Measurements from ENCODE around the gene RANGRF. TPM values are rescaled to one million over a fixed set of nuclear protein-coding genes. Genes with fewer than 3 reads are reported as not detected.

Gene RANGRF
- total RNA-seq, 4 donors from 2014 or later: 7.8 to 15.4 (median 12.6) TPM

DNA sequence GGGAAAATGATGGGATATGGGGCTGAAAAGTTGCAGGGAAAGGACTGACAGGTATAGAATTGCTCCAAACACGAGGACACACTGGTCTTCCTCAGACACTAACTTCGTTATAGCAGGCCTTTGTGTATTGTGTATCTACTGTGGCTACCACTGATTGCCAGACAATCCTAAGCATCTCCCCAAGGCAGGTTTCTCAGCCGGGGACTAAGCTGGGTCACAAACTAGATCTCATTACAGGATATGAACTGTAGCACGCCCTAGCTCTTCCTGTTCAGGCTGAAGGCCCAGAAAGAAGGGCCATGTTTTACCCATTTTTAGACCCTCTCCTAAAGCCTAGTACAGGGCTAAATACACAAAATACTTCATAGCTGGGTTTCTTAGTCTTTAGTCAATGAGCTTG lies 5.1 kb upstream of the RANGRF start:
- 67 to 71% methylated on average over 4 of the region's 4 CpGs for WGBS, 2 donors
- Histone ChIP-seq H3K27ac (no peak overlapping the region), H3K4me3 (no peak overlapping the region), H3K36me3 (no peaks in the 10 kb centered on the region), H3K4me1 (peaks cover 6 to 9% (median 6%) of the 10 kb centered on the region in 3 donors), H3K27me3 (no peaks in the 10 kb centered on the region), H3K9me3 (no peaks in the 10 kb centered on the region)
- DNase-seq: no peak
- intact Hi-C loops (cut with DNase I): loop anchor here (10.0 kb wide), 1 partner anchor 49 kb away; no protein-coding TSS in a partner anchor
- no peak for TF ChIP-seq POLR2A (IDR thresholded peaks at IDR 0.05)
- TF ChIP-seq, protein P1, sequence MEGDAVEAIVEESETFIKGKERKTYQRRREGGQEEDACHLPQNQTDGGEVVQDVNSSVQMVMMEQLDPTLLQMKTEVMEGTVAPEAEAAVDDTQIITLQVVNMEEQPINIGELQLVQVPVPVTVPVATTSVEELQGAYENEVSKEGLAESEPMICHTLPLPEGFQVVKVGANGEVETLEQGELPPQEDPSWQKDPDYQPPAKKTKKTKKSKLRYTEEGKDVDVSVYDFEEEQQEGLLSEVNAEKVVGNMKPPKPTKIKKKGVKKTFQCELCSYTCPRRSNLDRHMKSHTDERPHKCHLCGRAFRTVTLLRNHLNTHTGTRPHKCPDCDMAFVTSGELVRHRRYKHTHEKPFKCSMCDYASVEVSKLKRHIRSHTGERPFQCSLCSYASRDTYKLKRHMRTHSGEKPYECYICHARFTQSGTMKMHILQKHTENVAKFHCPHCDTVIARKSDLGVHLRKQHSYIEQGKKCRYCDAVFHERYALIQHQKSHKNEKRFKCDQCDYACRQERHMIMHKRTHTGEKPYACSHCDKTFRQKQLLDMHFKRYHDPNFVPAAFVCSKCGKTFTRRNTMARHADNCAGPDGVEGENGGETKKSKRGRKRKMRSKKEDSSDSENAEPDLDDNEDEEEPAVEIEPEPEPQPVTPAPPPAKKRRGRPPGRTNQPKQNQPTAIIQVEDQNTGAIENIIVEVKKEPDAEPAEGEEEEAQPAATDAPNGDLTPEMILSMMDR (IDR thresholded peaks at IDR 0.05): no peak

DNA sequence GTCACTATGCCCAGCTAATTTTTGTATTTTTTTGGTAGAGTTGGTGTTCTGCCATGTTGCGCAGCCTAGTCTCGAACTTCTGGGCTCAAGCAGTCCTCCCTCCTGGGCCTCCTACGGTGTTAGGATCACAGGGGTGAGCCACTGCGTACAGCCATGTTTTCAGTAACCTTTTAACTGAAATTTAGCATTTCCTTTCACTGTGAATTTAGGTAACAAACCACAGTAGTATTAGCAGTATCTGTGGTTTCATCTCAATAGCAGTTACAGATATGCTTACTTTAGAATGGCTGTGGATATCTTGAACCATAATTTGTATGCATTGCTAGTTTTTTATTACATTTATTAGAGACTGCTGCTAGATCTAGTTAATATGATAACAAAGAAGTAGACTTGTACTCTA lies 4.3 kb upstream of the RANGRF start:
- Histone ChIP-seq H3K4me1 (peaks cover 6 to 17% (median 6%) of the 10 kb centered on the region in 3 donors), H3K9me3 (no peaks in the 10 kb centered on the region), H3K27me3 (no peaks in the 10 kb centered on the region), H3K36me3 (no peaks in the 10 kb centered on the region), H3K4me3 (no peak overlapping the region), H3K27ac (no peak overlapping the region)
- intact Hi-C loops (cut with DNase I): loop anchor here (10.0 kb wide), 1 partner anchor 49 kb away; no protein-coding TSS in a partner anchor
- WGBS, 2 donors: 79 to 95% methylated on average over 2 to 4 of the region's 4 CpGs
- TF ChIP-seq, protein P1 (IDR thresholded peaks at IDR 0.05): no peak
- no peak for TF ChIP-seq POLR2A (IDR thresholded peaks at IDR 0.05)
- no peak for DNase-seq

DNA sequence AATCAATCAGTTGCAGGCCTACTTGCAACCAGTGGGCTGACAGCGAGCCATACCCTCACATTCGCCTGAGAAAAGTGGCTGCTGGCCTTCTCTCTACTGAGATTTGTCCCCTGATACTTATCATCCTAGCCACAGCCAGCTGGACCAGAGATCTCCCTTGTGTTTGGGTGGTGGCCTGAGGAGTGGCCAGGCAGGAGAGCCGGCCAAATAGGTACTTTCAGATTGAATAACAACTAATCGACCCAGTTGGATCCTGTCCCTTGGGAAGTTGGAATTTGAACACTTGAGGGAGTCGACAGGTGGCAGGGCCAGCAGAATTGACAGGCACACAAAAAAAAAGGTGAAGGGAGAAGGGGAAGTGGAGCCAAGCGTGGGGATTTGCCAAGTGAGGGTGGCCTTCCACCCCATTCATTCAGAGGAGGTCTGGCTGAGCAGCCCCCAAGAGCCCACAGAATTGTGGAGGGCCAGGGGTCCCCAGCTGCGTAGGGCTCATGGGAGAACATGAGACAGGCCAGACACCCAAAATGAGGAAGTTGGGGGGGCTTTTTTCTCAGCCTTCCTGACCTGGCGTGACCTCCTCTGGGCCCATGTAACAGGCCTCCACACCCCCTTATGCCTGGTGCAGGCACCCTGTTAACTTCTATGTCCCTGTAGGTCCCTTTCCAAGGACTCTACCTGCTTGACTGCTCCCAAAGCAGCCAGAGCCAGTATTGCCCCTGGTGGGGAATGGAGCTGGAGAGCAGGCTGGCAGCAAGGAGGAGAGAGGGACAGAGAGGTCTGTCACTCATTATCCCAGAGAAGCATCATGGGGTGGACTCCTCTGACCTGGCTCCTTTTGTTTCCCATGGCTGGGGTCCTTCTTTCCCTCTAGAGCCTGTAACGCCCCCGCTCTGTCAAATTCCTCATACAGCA lies 2.9 kb upstream of the RANGRF start:
- intact Hi-C loops (cut with DNase I): loop anchor here (5.0 to 10.0 kb wide), 2 partner anchors 33 to 51 kb away; no protein-coding TSS in a partner anchor
- WGBS, 2 donors: 78 to 82% methylated on average over 8 to 9 of the region's 10 CpGs

DNA sequence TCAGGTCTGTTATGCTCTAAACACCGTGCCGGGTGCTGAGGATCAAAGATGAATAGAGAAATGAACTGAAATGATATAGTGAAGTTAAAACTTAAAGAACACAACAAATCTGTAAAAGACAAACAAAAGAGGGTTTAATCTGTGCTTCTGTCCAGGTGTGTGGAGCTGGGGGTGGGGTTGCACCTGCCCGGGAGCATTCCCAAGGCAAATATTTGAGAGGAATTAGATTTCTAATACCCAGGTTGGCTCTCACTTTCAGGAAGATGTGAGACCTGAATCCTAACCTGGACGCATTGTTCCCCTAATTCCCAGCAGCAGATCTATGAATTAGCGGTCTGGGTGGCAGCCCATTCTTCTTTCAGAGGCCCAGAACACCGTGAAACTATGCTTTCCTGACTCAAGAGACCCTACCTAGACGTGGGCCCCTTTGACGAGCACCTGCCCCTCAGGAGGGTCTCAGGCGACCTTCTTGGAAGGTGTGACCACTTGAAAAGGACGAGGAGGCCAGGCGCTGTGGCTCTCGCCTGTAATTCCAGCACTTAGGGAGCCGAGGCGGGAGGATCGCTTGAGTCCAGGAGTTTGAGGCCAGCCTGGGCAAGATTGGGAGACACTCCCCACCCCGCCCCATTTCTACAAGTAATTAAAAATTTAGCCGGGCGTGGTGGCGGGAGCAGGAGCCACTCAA lies 677 bp upstream of the RANGRF start:
- Histone ChIP-seq H3K9me3 (no peaks in the 10 kb centered on the region), H3K4me3 (peak overlapping the region; percentile 58 to 82 (median 70)), H3K27me3 (no peaks in the 10 kb centered on the region), H3K27ac (peak overlapping the region; percentile 86 to 93 (median 92)), H3K4me1 (peaks cover 11 to 30% (median 12%) of the 10 kb centered on the region in 3 donors), H3K36me3 (no peaks in the 10 kb centered on the region)
- WGBS, 2 donors: 24 to 36% methylated on average over 6 to 13 of the region's 19 CpGs
- intact Hi-C loops (cut with DNase I): loop anchor here (5.0 to 10.0 kb wide), 2 partner anchors 35 to 53 kb away; no protein-coding TSS in a partner anchor
- DNase-seq: no peak
- TF ChIP-seq, protein P1 (IDR thresholded peaks at IDR 0.05): no peak
- no peak for TF ChIP-seq POLR2A (IDR thresholded peaks at IDR 0.05)

More for the DNA sequence above, 2.9 kb upstream of the RANGRF start:
- Histone ChIP-seq H3K9me3 (no peaks in the 10 kb centered on the region), H3K27me3 (no peaks in the 10 kb centered on the region), H3K4me3 (no peak overlapping the region), H3K4me1 (peaks cover 11 to 29% (median 12%) of the 10 kb centered on the region in 3 donors), H3K36me3 (no peaks in the 10 kb centered on the region), H3K27ac (no peak overlapping the region)
- TF ChIP-seq, protein P1 (IDR thresholded peaks at IDR 0.05): no peak
- no peak for TF ChIP-seq POLR2A (IDR thresholded peaks at IDR 0.05)
- no peak for DNase-seq

All from esophagus squamous epithelium (tissue), 5 donors.